GM12878 (cell line): ENCODE results near the gene VPS18. TPM values are rescaled to one million over a fixed set of nuclear protein-coding genes. Genes with fewer than 3 reads are reported as not detected.

Experiments
- ATAC-seq: fragments of 200-7000 bp; cut with Tn5 transposase; 3 replicates; pipeline ENCODE4 v1.9.1; 2020; ENCODE audit warnings: mild to moderate bottlenecking, moderate library complexity
- BruUV-seq: library from RNA; stranded (reverse); fragments of 400-500 nt; replicated peaks from 2 replicates; lab custom pipeline; 2021; lab: Mats Ljungman, UMichigan
- CTCF ChIA-PET: fragments of 300-600 bp; sonication (Branson Sonifier 250); formaldehyde crosslinking; extraction: SDS; loops from one replicate; lab custom pipeline; 2021; ENCODE audit warnings: inconsistent platforms; lab: Yijun Ruan, JAX
- POLR2A ChIA-PET: fragments of 350-600 bp; formaldehyde crosslinking; extraction: SDS; loops from one replicate; lab custom pipeline; 2021; ENCODE audit warnings: inconsistent platforms; lab: Charles Lee
- RAD21 ChIA-PET: fragments of 300-600 bp; sonication (Branson Sonifier 250); formaldehyde crosslinking; loops from one replicate; lab custom pipeline; 2023; ENCODE audit warnings: antibody characterized with exemption; ENCODE audit not compliant: unreplicated experiment; lab: Charles Lee
- SMC1A ChIA-PET: fragments of 300-600 bp; sonication (Branson Sonifier 250); formaldehyde crosslinking; loops from one replicate; lab custom pipeline; 2023; ENCODE audit not compliant: unreplicated experiment, uncharacterized antibody; lab: Charles Lee
- DNase-seq: peaks from one replicate; pipeline ENCODE4 v3.0.0-alpha.2; 2011; ENCODE audit warnings: low read depth, low spot score
- FAIRE-seq: peaks from 3 replicates; lab custom pipeline; 2011; peaks lifted over from hg19 to GRCh38; lab: Jason Lieb, UNC
- H2AFZ ChIP-seq: 2 replicates; pipeline ENCODE4 v1.6.0; 2011; ENCODE audit warnings: low read depth, low read length, control low read depth; ENCODE audit not compliant: control insufficient read depth
- H3K27ac ChIP-seq: 2 replicates; pipeline ENCODE4 v1.5.1; 2011; ENCODE audit warnings: control low read depth; ENCODE audit not compliant: control insufficient read depth, insufficient read depth
- H3K27me3 ChIP-seq, 2 experiments: replicated peaks in 1 of 2; 2 replicates each; pipeline versions ENCODE4 v1.6.0 to v1.6.1; 2011; ENCODE audit warnings: low read length in 1 of 2; ENCODE audit not compliant: control insufficient read depth in 2 of 2, insufficient read depth in 2 of 2
- H3K36me3 ChIP-seq, 2 experiments: 2 replicates each; pipeline ENCODE4 v1.5.1; 2011; ENCODE audit warnings: low read length in 1 of 2; ENCODE audit not compliant: control insufficient read depth in 2 of 2, insufficient read depth in 2 of 2
- H3K4me1 ChIP-seq: 2 replicates; pipeline ENCODE4 v1.6.1; 2011; ENCODE audit warnings: mild to moderate bottlenecking, low read length, moderate library complexity, mixed read lengths; ENCODE audit not compliant: control insufficient read depth, insufficient read depth
- H3K4me2 ChIP-seq: 2 replicates; pipeline ENCODE4 v1.6.0; 2011; ENCODE audit warnings: control low read depth; ENCODE audit not compliant: control insufficient read depth, insufficient read depth
- H3K4me3 ChIP-seq: fragments of 200-600 bp; sonication (generic); 2 replicates; pipeline ENCODE4 v1.5.1; 2016
- H3K79me2 ChIP-seq: 2 replicates; pipeline ENCODE4 v1.6.0; 2011; ENCODE audit warnings: low read length; ENCODE audit not compliant: control insufficient read depth, insufficient read depth
- H3K9ac ChIP-seq: 2 replicates; pipeline ENCODE4 v1.8.0; 2011; ENCODE audit warnings: low read length, control low read depth, mixed read lengths; ENCODE audit not compliant: control insufficient read depth, insufficient read depth
- H3K9me3 ChIP-seq: replicated peaks from 3 replicates; pipeline ENCODE4 v1.5.1; 2011; ENCODE audit warnings: mild to moderate bottlenecking, low read length; ENCODE audit not compliant: control insufficient read depth, insufficient read depth
- H4K20me1 ChIP-seq: 2 replicates; pipeline ENCODE4 v1.6.0; 2011; ENCODE audit not compliant: control insufficient read depth, insufficient read depth
- BCL11A ChIP-seq: IDR thresholded peaks from 2 replicates; pipeline ENCODE4 v1.6.1; 2011; ENCODE audit warnings: low read depth, low read length
- POLR2A ChIP-seq: IDR thresholded peaks from 2 replicates; pipeline ENCODE4 v1.6.1; 2011; ENCODE audit warnings: low read depth, mild to moderate bottlenecking, low read length
- SRF ChIP-seq, 2 experiments: IDR thresholded peaks; 2 replicates each; pipeline ENCODE4 v1.6.1; 2011; ENCODE audit warnings: low read depth in 2 of 2, low read length in 2 of 2, mild to moderate bottlenecking in 1 of 2, moderate library complexity in 1 of 2
- TCF3 ChIP-seq: IDR thresholded peaks from 2 replicates; pipeline ENCODE4 v1.6.1; 2012; ENCODE audit warnings: low read depth, mild to moderate bottlenecking, low read length, borderline replicate concordance; ENCODE audit not compliant: insufficient read depth
- WGBS: methylation state at CpG from one replicate; pipeline ENCODE4 v1.1.6; 2016; ENCODE audit warnings: low lambda C conversion rate; ENCODE audit not compliant: insufficient replicate concordance, insufficient coverage; ENCODE audit errors: missing lambda C conversion rate; 5-methylcytosine and 5-hydroxymethylcytosine counted together
- in situ Hi-C: fragments of 300-500 bp; cut with MboI; formaldehyde crosslinking; loops from 9 replicates; pipeline ENCODE4 v1.14.3; 2018; ENCODE audit warnings: mixed read lengths
- intact Hi-C: fragments of 100-400 bp; cut with micrococcal nuclease; formaldehyde crosslinking; loops from one replicate; pipeline ENCODE4 v1.14.2; 2022; ENCODE audit not compliant: unreplicated experiment
- polyA plus RNA-seq, 11 experiments: library from polyadenylated mRNA; depleted of rRNA in 4 of 11; unstranded in 6 of 11; stranded (reverse) in 5 of 11; fragments of >200 nt; fragmentation: Nextera tagmentation in 4 of 11; fragmentation: Illumina TruSeq in 1 of 11; extraction: Ambion mirVana in 4 of 11; extraction: Trizol in 1 of 11; gene quantifications; 1 replicate in 1 of 11; 2 replicates in 10 of 11; pipeline versions ENCODE4 v1.2.1 to v1.2.3, GENCODE V29; 2011 to 2016; ENCODE audit warnings: inconsistent platforms in 2 of 11, missing spikeins in 2 of 11, low read depth in 1 of 11
- total RNA-seq, 4 experiments: library from RNA; depleted of rRNA in 3 of 4; stranded (reverse); fragments of >200 nt in 3 of 4; fragmentation: Illumina TruSeq in 1 of 4; extraction: Trizol in 1 of 4; gene quantifications; 2 replicates each; pipeline versions ENCODE4 v1.2.1 to v1.2.3, GENCODE V29; 2013 to 2021

VPS18 gene
- total and polyA plus RNA-seq, 10 of the 15 experiments (the other 5 are each of a cell fraction or from before 2014, with no cell fraction given) = 0.71 to 20.4 (median 10.6) TPM

- no peaks in the 10 kb centered on the region for H4K20me1 ChIP-seq
- H3K27ac ChIP-seq = no peak overlapping the region
- no peak overlapping the region for H3K4me3 ChIP-seq
- H3K9ac ChIP-seq = no peak overlapping the region
- peak; percentile 24; the same call in 1 of the 2 replicates for TF ChIP-seq POLR2A
- TF ChIP-seq BCL11A = no peak
- TF ChIP-seq TCF3 = no peak
- ChIA-PET CTCF (interaction anchor here (0.7 to 11.1 kb wide), 3 partner anchors 10 to 287 kb away, joined by 3 to 128 read pairs (median 3); no protein-coding TSS in a partner anchor), SMC1A (interaction anchor here (1.2 kb wide), 1 partner anchor 286 kb away, joined by 3 read pairs; no protein-coding TSS in a partner anchor), POLR2A (no interaction called here), RAD21 (interaction anchor here (0.5 to 5.4 kb wide), 3 partner anchors 41 to 107 kb away, joined by 4 to 33 read pairs (median 5); no protein-coding TSS in a partner anchor)
- H3K36me3 ChIP-seq = peaks cover 11 to 30% of the 10 kb centered on the region in 2 experiments
- ATAC-seq (no peak), FAIRE-seq (no peak), DNase-seq (no peak)
- no peaks in the 10 kb centered on the region for H3K9me3 ChIP-seq
- peaks cover 14% of the 10 kb centered on the region for H3K4me1 ChIP-seq
- in situ Hi-C loops = loop anchor here (5.0 kb wide), 1 partner anchor 288 kb away; no protein-coding TSS in a partner anchor
- H2AFZ ChIP-seq = no peak overlapping the region
- H3K27me3 ChIP-seq = no peaks in the 10 kb centered on the region
- BruUV-seq = no TSS peak
- intact Hi-C loops = no loop called here
- peaks cover 17% of the 10 kb centered on the region for H3K79me2 ChIP-seq
- H3K4me2 ChIP-seq = no peak overlapping the region
- 94% methylated on average over 33 of the region's 33 CpGs for WGBS
Observed at GRCh38 chr15:40899536-40900207, 5.4 kb downstream of the VPS18 start.

- 91% methylated on average over 36 of the region's 36 CpGs for WGBS
- BruUV-seq = no TSS peak
- ChIA-PET RAD21 (interaction anchor here (0.8 to 5.4 kb wide), 2 partner anchors 42 to 336 kb away, joined by 3 to 33 read pairs; partner anchors contain the start of gene CCDC32), POLR2A (no interaction called here), SMC1A (interaction anchor here (1.8 kb wide), 1 partner anchor 41 kb away, joined by 5 read pairs; no protein-coding TSS in a partner anchor), CTCF (interaction anchor here (0.6 to 11.1 kb wide), 7 partner anchors 9 to 286 kb away, joined by 3 to 128 read pairs (median 3); no protein-coding TSS in a partner anchor)
- no peaks in the 10 kb centered on the region for H3K9me3 ChIP-seq
- H3K79me2 ChIP-seq = peaks cover 10% of the 10 kb centered on the region
- peaks cover 12% of the 10 kb centered on the region for H3K4me1 ChIP-seq
- H3K27me3 ChIP-seq = no peaks in the 10 kb centered on the region
- ATAC-seq (no peak), DNase-seq (no peak), FAIRE-seq (no peak)
- in situ Hi-C loops (loop anchor here (5.0 kb wide), 1 partner anchor 287 kb away; no protein-coding TSS in a partner anchor), intact Hi-C loops (no loop called here)
- H2AFZ ChIP-seq = no peak overlapping the region
- no peaks in the 10 kb centered on the region for H4K20me1 ChIP-seq
- H3K4me2 ChIP-seq = no peak overlapping the region
- no peak overlapping the region for H3K9ac ChIP-seq
- no peak overlapping the region for H3K27ac ChIP-seq
- TF ChIP-seq SRF (IDR thresholded peaks at IDR 0.05; ENCODE audit: low read depth in 2 of 2, low read length in 2 of 2) = no peak
- peak; percentile 44 for TF ChIP-seq POLR2A
- peaks cover 11 to 30% of the 10 kb centered on the region in 2 experiments for H3K36me3 ChIP-seq
- H3K4me3 ChIP-seq = no peak overlapping the region
Observed at GRCh38 chr15:40900256-40901052, 6.2 kb downstream of the VPS18 start.
